SW480 (cell line): ENCODE measurements around the gene GSK3A.
"Not testable (repeated sequence)": the region's sequence is repeated elsewhere in the genome, so short reads cannot be mapped to it uniquely, and the experiment has no call there.

Source experiments
- DNase-seq: peaks from one replicate; pipeline ENCODE4 v3.0.0-alpha.2; 2016; ENCODE audit warnings: low spot score

Gene GSK3A

GRCh38 chr19:42268142-42268703, 25.8 kb upstream of the GSK3A start:
- DNase-seq: peak; percentile 100

DNA sequence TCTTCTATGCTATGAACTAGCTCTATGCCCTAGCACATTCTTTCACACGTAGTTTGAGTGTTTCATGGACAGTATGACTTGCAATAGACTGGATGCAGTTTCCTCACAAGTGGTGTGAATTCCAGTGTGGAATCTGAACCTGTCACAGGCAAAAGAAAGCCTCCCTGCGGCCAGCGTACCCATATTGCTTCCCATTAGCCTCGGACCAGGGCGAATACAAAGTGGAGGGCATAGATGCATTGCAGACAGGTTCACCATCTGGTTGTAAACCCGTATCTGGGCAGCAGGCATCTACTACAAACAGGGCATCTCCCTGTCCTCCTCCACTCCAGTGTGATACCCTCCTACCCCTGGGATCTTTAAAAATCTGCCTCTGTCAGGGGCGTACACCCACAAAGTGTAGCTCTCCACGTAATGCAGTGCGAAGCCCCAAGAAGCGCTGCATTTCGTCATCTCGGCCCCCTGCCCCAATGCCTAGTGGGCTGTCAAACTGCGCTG, 25.3 kb upstream of the GSK3A start:
- no peak for DNase-seq

DNA sequence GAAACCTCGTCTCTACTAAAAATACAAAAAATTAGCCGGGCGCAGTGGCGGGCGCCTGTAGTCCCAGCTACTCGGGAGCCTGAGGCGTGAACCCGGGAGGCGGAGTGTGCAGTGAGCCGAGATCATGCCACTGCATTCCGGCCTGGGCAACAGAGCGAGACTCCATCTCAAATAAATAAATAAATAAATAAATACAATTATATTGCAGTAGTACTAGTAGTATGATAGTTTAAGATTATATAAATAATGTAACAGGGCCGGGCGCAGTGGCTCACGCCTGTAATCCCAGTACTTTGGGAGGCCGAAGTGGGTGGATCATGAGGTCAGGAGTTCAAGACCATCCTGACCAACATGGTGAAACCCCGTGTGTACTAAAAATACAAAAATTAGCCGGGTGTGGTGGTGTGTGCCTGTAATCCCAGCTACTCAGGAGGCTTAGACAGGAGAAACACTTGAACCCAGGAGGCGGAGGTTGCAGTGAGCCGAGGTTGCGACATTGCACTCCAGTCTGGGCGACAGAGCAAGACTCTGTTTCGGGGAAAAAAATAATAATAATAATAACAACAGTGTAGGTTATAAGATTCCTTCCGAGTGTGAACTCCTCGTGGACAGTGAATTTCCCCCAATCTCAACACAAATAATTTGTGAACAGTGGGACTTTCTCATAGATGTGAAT, 24.7 kb upstream of the GSK3A start:
- DNase-seq: not testable (repeated sequence)

GRCh38 chr19:42266105-42266504, 23.7 kb upstream of the GSK3A start:
- DNase-seq: not testable (repeated sequence)

GRCh38 chr19:42261763-42262162, 19.4 kb upstream of the GSK3A start:
- DNase-seq: no peak

GRCh38 chr19:42257842-42258241, 15.4 kb upstream of the GSK3A start:
- DNase-seq: not testable (repeated sequence)

DNA sequence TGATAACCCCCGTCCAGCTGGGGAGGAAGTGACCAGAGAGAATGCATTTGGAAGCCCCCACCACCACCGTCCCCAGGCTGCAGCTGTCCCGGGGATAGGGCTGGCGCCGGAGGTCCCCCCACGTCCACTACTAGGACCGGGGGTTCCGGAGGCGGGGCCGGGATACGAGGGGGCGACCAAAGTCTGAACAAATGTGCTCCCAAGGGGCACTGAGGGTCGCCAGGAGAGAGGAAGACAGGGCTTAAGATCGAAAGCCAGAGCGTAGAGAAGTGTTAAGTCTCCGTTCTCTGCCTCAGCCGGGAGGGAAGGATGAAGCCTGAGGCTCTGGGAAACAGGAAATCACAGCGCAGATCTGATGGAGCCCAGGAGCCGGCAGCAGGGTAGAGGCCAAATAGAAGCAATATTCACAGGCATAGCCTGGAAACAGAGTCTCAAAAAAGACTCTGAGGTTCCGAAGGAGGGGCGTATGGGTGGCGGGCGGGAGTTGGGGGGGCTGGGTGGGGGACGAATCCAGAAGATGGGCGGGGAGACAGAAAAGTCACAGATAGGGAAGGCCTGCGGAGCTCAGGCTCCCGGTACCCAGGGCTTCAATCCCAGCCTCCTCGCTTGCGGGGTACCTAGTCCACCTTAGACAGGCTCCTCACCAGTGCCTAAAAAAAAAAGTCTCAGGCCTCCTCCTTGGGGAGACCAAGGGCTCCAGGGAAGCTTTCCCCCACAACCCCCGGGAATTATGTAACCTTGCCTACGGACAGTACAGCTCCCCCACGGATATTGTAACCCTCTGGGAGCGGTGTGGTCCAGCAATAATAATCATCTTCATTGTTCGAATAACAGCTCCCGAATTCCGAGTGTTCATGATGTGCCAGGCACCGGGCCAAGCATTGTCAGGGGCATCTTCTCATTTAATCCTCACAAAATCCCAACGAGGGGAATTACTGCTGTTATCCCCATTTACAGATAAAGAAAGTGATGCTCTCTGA, 13.7 kb upstream of the GSK3A start:
- peak; percentile 65 for DNase-seq

GRCh38 chr19:42254850-42255765, 12.7 kb upstream of the GSK3A start, which contains the start of gene ERF:
TSS of gene ERF (minus strand) at chr19:42255128. CDS start at chr19:42254999, 129 bp downstream.
- DNase-seq: peak; percentile 91

DNA sequence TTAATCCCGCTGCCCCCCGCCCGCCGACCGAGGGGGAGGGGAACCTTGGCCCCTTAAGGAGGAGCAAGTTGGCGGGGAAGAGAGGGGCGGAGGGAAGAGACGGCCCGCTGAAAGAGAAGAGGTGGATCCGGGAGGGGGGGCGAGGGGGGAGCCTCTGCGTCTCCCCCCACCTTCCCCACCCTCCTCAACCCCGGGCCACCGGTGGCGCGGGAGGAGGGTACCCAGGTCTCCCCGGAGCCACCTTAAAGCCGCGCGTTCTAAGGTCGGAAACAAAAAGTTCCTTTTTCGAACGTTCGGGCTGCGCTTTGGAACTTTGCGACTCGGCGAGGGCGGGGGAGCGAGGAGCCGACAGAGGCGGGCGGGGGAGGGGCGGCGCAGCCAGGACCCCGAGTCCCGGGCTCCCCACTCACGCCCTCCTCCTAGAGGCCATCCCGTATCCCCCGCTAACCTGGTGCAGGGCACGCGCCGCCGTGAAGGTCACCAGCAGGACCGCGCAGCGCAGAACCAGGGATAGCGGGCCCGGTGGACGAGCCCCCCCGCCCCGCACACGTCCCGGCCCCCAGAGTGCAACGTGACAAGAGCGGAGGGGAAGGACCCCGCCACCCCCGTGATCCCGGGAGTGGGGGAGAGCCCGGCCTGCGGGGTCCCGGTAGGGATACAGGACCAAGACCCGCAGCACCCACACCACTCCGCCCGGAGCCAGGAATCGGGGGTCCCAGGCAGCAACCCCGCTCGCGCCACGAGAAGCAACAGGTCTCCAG, 11.9 kb upstream of the GSK3A start:
- DNase-seq: peak; percentile 73

- peak; percentile 51 for DNase-seq
Observed at GRCh38 chr19:42253245-42254088, 11.1 kb upstream of the GSK3A start.

DNA sequence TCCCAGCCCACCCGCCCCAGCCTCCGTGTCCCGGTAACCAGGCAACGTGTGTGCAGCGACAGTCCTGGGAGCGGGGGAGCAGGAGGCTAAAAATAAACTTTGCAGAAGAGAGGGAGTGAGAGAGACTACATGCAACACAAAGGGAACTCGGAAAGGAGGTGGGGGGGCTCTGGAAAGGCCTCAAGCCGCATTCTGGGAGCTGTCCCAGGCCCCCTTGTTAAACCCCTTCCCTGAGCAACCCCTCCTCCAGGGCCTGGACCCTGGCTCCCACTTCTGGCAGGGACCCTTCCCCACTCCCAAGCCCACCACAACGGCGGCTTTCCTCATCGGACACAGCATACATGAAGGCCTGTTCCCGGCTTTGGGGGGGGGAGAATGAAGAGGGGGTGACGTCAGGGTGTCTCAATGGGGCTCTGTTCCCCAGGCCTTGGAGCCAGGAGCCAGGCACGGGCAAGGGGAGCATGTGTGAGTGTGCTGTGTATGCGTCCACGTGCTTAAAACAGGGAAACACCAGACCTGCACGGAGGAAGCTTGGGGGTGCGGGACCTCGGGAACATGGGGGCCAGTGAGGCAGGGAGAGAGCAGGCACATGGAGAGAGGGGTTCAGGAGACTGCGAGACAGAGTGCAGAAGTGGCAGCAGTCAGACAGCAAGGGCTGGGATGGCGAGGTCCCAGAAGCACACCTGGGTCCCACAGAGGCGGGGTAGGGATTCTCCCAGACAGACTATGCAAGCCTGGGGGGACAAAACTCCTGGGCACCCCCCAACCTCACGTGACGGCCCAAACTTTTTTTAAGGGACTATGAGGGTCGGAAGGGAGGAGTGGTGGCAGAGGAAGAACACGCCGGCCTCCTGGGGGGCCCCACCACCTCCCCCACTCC, 10.2 kb upstream of the GSK3A start:
- no peak for DNase-seq

DNA sequence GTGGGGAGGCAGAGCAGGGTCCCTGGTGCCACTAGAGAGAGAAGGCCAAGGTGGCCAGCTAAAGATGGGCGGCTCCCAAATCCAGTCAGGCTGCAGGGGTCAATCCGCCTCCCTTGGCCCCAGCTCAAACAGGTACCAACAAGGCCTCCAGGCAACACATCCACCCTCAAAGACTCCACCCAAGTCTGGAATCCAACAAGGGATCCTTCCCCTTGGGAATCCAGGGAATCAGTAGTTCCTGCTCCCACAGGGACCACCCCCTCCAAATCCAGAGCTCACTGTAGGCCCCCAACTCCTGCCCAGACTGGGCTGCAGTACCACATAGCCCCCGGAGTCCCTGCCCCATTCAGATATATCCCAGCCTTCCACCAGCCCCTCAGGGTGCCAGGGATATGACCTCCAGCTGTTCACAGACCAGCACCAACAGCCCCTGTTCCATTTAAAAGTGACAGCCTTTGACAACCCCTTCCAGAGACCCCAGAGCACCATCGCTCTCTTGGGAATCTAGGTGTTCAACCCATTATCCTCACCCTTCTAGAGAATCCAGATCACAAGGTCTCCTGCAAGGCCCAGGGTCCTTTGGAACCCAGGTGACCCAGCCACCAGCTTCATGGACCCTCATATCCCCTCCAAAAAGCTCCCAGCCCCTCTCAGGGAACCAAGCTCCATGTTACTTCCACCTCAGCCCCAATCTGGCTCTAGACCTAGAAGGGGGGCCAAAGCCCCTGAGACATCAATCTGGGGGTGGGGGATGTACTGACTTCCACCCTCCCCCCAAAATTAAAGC, 9.4 kb upstream of the GSK3A start:
- DNase-seq: no peak

DNA sequence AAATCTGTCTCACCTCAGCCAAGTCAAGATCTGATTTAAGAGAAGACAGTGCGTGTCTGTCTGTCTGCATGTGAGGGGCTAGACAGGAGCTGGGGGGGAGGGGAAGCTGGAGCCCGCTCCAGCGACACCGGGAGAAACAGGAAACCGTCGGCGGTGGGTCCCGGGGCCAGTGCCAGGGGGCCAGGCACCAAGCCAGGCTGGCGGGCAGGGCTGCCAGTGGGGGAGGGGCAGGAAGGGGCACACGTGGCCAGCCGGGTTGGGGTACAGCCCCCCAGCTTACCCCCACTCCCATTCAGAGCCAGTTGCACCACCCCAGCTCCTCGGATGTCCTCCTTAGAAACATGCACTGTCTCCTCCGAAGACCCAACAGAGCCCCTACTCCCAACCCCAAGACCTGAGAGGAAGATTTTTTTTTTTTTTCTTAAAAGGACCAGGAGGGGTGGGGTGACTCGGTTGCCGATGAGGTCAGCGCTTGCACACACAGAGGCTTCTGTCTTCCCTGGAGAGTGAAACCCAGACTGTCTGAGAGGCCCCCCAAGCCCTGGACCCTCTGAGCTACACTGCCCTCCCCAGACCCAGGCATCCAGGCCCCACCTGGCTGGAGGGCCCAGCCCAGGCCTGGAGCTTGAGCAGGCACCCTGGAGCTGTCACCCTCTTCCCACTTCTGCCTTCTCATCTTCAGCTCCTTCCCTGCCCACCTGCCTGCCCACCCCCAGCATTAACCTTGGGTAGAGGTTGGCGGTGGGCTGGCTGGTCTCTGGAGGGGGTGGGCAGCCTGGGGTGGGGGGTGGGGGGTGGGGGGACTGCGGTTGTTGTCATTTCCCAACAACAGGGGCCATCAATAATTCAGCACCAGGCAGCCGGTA, 8.5 kb upstream of the GSK3A start:
- no peak for DNase-seq

DNA sequence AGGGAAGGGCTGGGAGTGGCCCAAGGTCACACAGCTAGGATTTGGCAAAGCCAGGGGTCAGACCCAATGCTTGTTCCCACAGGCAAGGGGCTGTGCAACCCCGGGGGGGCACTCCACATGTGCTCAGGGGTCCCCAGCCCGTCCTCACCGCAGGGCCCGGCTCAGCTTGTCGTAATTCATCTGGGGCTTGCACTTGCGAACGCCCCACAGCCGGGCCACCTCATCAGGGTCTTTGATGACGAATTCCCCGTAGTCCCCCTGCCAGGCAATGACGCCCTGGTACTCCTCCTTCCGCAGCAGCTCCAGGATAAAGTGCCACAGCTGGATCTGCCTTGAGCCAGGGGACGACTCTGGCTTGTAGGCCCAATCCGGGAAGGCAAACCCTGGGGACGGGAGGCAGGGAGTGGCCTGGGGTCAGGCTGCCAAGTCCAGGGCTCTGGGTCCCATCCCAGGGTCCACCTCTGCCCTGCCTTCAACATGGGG, 7.8 kb upstream of the GSK3A start:
- no peak for DNase-seq

DNA sequence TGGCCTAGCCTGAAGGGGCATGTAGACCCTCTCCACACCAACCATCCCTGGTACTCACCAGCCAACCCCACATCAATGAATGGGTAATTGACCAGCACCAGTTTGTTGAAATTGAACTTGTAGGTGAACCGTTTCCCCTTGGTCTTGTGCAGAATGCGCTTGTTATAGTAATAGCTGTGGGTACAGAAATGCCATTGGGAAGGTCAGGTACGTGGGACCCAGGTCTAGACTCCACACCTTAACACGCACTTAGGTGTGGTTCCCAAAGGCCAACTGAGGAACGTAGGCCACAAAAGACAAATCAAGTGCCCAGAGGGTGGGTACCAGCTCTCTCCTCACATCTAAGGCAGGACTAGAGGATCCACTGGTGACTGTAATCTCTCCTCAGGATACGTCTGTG, 7.4 kb upstream of the GSK3A start:
- no peak for DNase-seq

GRCh38 chr19:42249149-42249750, 6.8 kb upstream of the GSK3A start:
- DNase-seq: no peak
